ENCODE measurements around the gene ISOC1. TPM values are rescaled to one million over a fixed set of nuclear protein-coding genes. Genes with fewer than 3 reads are reported as not detected.

ISOC1 gene
- total RNA-seq, 1 experiment from 2014 or later: 12.7 TPM

GRCh38 chr5:129080766-129081165, 13.8 kb upstream of the ISOC1 start:
- in situ Hi-C loops (cut with HindIII; ENCODE audit: low pct_unique_long_range_greater_than_20kb, low sequenced_read_pairs): no loop called here
- DNase-seq (ENCODE audit: low read depth, low spot score): no peak

DNA sequence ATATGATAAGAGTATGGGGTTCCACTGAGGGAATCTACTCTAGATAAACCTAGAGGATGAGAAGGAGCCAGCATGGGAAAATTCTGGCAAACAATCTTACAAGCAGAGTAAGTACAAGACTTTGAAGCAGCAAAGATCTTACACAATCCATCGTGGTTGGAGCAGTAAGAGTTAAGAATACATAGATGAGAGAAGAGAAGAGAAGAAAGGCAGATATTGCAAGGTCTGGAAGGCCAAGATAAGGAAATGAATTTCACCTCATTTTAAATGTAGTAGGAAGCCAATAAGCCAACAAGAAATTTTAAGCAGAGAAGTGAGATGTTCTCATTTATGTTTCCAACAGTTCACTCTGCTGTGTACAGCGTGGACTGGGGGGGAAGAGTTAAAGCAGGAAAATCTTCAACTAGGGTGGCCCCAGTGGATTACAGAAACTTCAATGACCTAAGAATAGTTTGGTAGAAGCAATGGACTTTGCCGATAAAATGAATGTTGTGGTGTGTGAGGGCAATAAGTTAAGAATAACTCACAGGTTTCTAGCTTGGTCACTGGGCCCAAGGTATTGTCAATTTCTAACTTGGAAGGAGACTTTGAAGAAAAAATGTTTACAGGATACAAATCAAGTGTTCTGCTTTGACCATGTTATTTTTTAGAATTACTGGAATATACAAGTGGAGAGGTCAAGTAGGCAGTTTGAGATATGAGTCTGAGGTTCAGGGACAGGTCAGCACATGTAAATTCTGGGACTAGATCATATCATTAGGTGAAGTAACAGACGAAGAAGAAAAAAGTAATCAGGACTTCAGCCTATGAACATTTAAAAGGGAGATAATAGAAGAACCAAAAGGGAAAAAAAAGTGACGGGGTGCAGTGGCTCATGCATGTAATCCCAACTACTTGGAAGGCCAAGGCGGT, 12.1 kb upstream of the ISOC1 start:
- in situ Hi-C loops (cut with HindIII; ENCODE audit: low pct_unique_long_range_greater_than_20kb, low sequenced_read_pairs): no loop called here
- DNase-seq (ENCODE audit: low read depth, low spot score): no peak

DNA sequence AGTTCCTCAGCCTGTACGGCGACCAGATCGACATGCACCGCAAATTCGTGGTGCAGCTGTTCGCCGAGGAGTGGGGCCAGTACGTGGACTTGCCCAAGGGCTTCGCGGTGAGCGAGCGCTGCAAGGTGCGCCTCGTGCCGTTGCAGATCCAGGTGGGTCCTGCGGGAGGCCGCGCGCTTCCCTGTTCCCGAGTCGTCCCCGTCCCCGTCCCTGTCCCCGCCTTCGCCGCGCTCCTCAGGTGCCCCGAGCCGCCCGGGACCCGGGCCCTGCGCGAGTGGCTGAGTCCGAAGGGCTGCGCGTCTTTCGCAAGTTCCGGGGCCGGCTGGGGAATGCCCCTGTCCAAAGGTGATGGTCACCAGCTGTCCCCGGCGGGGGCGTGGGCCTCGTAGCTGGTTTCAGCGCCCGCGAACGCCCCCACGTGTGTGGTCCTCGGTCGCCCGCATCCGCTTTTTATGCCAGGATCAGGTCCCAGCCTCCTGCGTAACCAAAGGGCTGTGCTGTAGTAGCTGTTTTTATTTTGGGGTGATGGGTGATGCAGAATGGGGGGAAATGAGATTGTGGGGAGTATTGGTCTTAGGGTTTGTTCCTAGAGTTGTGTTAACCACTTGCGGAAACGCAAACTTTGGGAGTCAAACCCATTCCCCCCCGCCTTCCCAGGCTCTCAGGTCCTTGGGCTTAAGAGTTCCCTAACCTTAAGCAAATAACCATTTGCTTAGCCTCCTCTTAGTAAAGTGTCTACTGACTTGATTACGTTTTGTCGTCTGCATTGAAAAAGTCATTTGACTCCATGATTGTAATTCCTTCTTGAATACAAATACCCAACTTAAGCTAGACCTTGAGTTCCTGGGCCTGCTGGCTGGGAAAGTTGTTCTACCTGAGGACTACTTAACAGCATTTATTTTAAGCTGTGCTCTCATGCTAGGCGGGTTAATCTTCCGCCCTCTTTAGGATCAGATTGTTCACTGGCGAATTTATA, 663 bp downstream of the ISOC1 start:
- in situ Hi-C loops (cut with HindIII; ENCODE audit: low pct_unique_long_range_greater_than_20kb, low sequenced_read_pairs): no loop called here
- DNase-seq (ENCODE audit: low read depth, low spot score): peak; percentile 31

DNA sequence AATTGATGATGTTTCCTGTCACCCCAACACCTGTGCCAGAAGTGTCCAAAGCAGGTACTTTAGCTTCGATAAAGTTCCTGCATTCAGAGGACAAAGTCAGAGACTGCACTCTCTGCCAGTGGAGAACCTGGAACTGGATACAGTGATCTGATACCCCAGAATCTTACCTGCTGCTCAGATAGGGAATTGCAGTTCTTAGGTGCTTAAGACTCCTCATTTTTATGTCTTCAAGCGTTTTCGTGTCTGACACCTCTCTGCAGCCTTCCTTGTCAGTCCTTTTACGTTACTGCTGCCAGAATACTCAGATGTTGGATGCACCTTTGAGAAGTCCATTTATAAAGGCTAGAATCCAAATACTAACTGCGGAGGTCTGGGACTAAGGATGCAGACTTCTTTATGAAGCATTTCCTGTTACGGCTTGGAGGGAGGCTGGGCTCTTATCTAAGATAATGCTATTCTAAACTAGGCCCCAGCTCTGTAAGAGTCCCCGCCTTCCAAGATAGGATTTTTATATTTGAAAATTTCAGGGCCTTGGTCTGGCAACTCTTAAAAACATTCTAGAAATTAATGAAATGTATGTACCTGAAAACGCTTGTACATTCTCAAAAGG, 1.9 kb downstream of the ISOC1 start:
- no peak for DNase-seq (ENCODE audit: low read depth, low spot score)
- in situ Hi-C loops (cut with HindIII; ENCODE audit: low pct_unique_long_range_greater_than_20kb, low sequenced_read_pairs): no loop called here

- in situ Hi-C loops (cut with HindIII; ENCODE audit: low pct_unique_long_range_greater_than_20kb, low sequenced_read_pairs): no loop called here
- no peak for DNase-seq (ENCODE audit: low read depth, low spot score)
These were observed 3.1 kb downstream of the ISOC1 start for GRCh38 chr5:129097498-129098296.

GRCh38 chr5:129098488-129099183, 4.1 kb downstream of the ISOC1 start:
- no peak for DNase-seq (ENCODE audit: low read depth, low spot score)
- in situ Hi-C loops (cut with HindIII; ENCODE audit: low pct_unique_long_range_greater_than_20kb, low sequenced_read_pairs): no loop called here

DNA sequence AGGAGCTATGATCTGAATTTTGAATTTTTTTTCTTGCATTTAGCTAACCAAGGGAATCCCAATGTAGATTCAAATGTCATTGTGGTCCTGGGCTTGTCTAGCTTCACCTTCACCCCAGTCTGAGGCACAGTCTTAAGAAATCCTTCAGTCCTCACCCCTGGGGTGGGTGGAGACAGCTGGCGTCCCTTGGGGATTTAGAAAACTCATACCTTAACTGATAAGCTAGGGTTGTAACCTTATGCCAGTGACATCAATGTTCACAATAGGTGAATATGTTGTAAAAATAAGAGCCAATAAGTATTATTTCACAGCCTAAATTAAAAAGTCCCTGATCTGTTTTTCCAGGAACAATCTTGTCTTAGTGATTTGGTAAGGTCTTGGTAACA, 4.6 kb downstream of the ISOC1 start:
- no peak for DNase-seq (ENCODE audit: low read depth, low spot score)
- in situ Hi-C loops (cut with HindIII; ENCODE audit: low pct_unique_long_range_greater_than_20kb, low sequenced_read_pairs): no loop called here

DNA sequence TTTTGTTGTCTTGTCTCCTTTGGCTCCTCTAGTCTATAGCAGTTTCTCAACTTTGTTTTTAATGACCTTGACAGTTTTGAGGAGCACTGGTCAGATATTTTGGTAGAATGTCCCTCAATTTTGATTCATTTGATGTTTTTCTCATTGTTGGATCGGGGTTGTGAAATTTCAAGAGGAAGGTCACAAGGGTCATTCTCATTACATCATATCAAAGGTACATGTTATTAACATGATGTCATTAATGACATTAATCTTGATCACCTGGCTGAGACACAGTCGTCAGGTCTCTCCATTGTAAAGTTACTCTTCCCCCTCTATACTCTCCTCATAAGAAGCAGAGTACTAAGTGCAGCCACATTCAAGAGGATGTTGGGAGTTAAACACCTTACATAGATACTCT, 7.2 kb downstream of the ISOC1 start:
- in situ Hi-C loops (cut with HindIII; ENCODE audit: low pct_unique_long_range_greater_than_20kb, low sequenced_read_pairs): no loop called here

GRCh38 chr5:129103397-129103796, 8.8 kb downstream of the ISOC1 start:
- no peak for DNase-seq (ENCODE audit: low read depth, low spot score)
- in situ Hi-C loops (cut with HindIII; ENCODE audit: low pct_unique_long_range_greater_than_20kb, low sequenced_read_pairs): no loop called here

More for the DNA sequence above, 7.2 kb downstream of the ISOC1 start:
- DNase-seq (ENCODE audit: low read depth, low spot score): no peak

DNA sequence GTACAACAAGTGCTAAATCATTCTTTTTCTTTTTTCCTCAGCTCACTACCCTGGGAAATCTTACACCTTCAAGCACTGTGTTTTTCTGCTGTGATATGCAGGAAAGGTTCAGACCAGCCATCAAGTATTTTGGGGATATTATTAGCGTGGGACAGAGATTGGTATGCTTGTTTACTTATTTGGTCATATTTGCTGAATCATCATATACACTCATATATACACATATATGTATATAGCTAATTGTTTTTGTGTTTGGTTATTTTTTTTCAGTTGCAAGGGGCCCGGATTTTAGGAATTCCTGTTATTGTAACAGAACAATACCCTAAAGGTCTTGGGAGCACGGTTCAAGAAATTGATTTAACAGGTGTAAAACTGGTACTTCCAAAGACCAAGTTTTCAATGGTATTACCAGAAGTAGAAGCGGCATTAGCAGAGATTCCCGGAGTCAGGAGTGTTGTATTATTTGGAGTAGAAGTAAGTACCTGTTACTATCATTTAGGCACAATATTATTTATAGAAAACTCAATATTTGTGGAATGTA, 10.4 kb downstream of the ISOC1 start:
- in situ Hi-C loops (cut with HindIII; ENCODE audit: low pct_unique_long_range_greater_than_20kb, low sequenced_read_pairs): no loop called here
- no peak for DNase-seq (ENCODE audit: low read depth, low spot score)

GRCh38 chr5:129107637-129108036, 13.1 kb downstream of the ISOC1 start:
- DNase-seq (ENCODE audit: low read depth, low spot score): no peak
- in situ Hi-C loops (cut with HindIII; ENCODE audit: low pct_unique_long_range_greater_than_20kb, low sequenced_read_pairs): no loop called here

DNA sequence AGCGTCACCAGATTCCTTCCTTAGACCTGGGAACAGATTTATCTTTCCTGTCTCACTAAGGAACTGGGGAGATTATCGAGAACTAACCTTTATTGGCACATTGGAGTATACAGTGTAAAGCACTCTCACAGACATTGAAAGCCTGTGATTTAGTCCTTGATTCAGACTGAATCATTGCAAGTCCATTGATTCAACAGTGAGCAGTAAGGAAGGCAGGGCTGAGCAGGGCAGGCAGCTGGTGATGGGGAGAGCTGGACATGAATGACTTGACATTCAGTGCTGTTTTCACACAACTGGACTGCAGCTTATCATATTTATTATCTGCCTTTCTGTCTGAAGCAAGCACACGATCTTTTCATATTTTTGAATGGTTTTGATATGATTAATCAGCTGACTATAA, 16.2 kb downstream of the ISOC1 start:
- in situ Hi-C loops (cut with HindIII; ENCODE audit: low pct_unique_long_range_greater_than_20kb, low sequenced_read_pairs): no loop called here
- DNase-seq (ENCODE audit: low read depth, low spot score): no peak

GRCh38 chr5:129111351-129111750, 16.8 kb downstream of the ISOC1 start:
- no peak for DNase-seq (ENCODE audit: low read depth, low spot score)
- in situ Hi-C loops (cut with HindIII; ENCODE audit: low pct_unique_long_range_greater_than_20kb, low sequenced_read_pairs): no loop called here

DNA sequence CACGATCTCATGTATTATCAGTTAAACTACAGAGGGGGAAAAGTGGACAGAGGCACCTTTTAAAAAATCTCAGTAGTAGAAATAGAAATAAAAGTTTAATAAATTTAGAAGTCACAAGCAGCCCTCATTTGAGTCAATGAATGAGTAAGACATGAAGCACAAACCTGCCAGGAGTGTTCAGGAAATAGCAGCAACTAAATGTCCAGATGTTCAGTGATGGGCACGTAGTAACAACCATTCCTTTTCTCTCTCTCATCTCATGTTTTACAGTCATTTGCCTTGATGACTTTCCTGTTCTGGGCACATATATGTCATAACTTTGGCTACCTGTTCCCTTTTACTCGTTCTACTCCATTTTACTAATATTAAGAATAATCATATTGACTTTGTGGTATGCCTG, 17.7 kb downstream of the ISOC1 start:
- no peak for DNase-seq (ENCODE audit: low read depth, low spot score)
- in situ Hi-C loops (cut with HindIII; ENCODE audit: low pct_unique_long_range_greater_than_20kb, low sequenced_read_pairs): no loop called here

GRCh38 chr5:129113867-129114266, 19.3 kb downstream of the ISOC1 start:
- in situ Hi-C loops (cut with HindIII; ENCODE audit: low pct_unique_long_range_greater_than_20kb, low sequenced_read_pairs): no loop called here
- no peak for DNase-seq (ENCODE audit: low read depth, low spot score)

GRCh38 chr5:129114539-129115193, 20.1 kb downstream of the ISOC1 start:
- in situ Hi-C loops (cut with HindIII; ENCODE audit: low pct_unique_long_range_greater_than_20kb, low sequenced_read_pairs): no loop called here
- DNase-seq (ENCODE audit: low read depth, low spot score): no peak
